H1 (cell line): Measurements from ENCODE around the gene DFFA. TPM values are rescaled to one million over a fixed set of nuclear protein-coding genes. Genes with fewer than 3 reads are reported as not detected.

Source experiments
- HDAC2 ChIP-seq, 2 experiments: fragments of 300-600 bp in 1 of 2; sonication (generic) in 1 of 2; IDR thresholded peaks; 2 replicates each; pipeline ENCODE4 v1.6.1; 2011 to 2012; ENCODE audit warnings: low read depth in 2 of 2, low read length in 2 of 2, mild to moderate bottlenecking in 2 of 2, moderate library complexity in 2 of 2, borderline replicate concordance in 1 of 2, inconsistent platforms in 1 of 2
- polyA plus RNA-seq, 7 experiments: library from polyadenylated mRNA; depleted of rRNA in 3 of 7; stranded (reverse) in 5 of 7; unstranded in 2 of 7; fragments of >200 nt in 5 of 7; fragments of 200-250 nt in 2 of 7; gene quantifications; 1 replicate in 5 of 7; 2 replicates in 1 of 7; 4 replicates in 1 of 7; pipeline versions ENCODE4 v1.2.1 to v1.2.3, GENCODE V29; 2011 to 2013; ENCODE audit warnings: missing spikeins in 2 of 7, mixed read lengths in 2 of 7
- total RNA-seq: library from RNA; stranded (reverse); fragmentation: NEBNext Ultra II Directional; extraction: Animal tissue kit (Norgen Biotek cat#: 25700); gene quantifications from 2 replicates; pipeline ENCODE4 v1.2.1, GENCODE V29; 2021
- TF ChIP-seq, protein P1 (sequence below): IDR thresholded peaks from 2 replicates; pipeline ENCODE4 v1.6.1; 2012; ENCODE audit warnings: inconsistent platforms

Gene DFFA
- total and polyA plus RNA-seq, 2 of the 8 experiments (the other 6 are each of a cell fraction or from before 2014, with no cell fraction given), result 34.3 to 79.9 TPM

DNA sequence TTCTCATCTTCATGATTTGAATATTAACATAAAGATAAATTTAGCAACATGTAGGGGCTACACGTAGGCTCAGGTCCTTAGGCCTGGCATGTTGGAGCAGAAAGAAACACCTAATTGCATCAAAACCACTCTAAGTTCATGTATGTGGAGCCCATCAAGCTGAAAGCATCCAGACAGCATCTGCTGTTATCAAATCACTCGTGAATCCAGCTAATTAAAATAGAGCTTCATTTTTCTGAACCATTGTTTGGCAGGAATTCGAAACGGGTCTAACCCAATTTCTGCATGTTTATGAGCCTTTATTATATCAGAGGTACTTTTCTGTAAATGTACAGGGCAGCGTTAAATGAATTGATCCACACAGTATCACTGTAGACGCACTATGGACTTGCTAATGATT, 48.2 kb upstream of the DFFA start (continued):
- no peak for TF ChIP-seq HDAC2 (IDR thresholded peaks at IDR 0.05; ENCODE audit: borderline replicate concordance in 1 of 2, low read depth in 2 of 2, low read length in 2 of 2)
- TF ChIP-seq, protein P1, sequence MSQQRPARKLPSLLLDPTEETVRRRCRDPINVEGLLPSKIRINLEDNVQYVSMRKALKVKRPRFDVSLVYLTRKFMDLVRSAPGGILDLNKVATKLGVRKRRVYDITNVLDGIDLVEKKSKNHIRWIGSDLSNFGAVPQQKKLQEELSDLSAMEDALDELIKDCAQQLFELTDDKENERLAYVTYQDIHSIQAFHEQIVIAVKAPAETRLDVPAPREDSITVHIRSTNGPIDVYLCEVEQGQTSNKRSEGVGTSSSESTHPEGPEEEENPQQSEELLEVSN, result no peak
